WI38 (cell line): Measurements from ENCODE around the gene CGB2.
"Not testable (repeated sequence)": the region's sequence is repeated elsewhere in the genome, so short reads cannot be mapped to it uniquely, and the experiment has no call there.

ENCODE experiments used
- H3K4me3 ChIP-seq: 2 replicates; pipeline ENCODE4 v1.5.1; 2011; ENCODE audit warnings: low read depth, mild to moderate bottlenecking, control low read depth, low read length
- CTCF ChIP-seq: IDR thresholded peaks from 2 replicates; pipeline ENCODE4 v1.5.1; 2012; ENCODE audit warnings: low read depth, mild to moderate bottlenecking, control low read depth, low read length

Gene CGB2

GRCh38 chr19:49073514-49074378 lies 42.1 kb downstream of the CGB2 start:
- TF ChIP-seq CTCF: no peak
- H3K4me3 ChIP-seq: no peak overlapping the region

GRCh38 chr19:49074869-49075268 lies 43.2 kb downstream of the CGB2 start:
- H3K4me3 ChIP-seq: not testable (repeated sequence)
- TF ChIP-seq CTCF: peak; percentile 60

- TF ChIP-seq CTCF: no peak
- no peak overlapping the region for H3K4me3 ChIP-seq
Observed at GRCh38 chr19:49080392-49080791, 48.7 kb downstream of the CGB2 start.

- no peak for TF ChIP-seq CTCF
- H3K4me3 ChIP-seq: no peak overlapping the region
Observed at GRCh38 chr19:49081273-49081672, 49.6 kb downstream of the CGB2 start.
